OCI-LY7 (cell line): ENCODE data around the gene FAM186B. TPM values are rescaled to one million over a fixed set of nuclear protein-coding genes. Genes with fewer than 3 reads are reported as not detected.

Experiments
- BruUV-seq: library from RNA; stranded (reverse); fragments of 400-500 nt; replicated peaks from 2 replicates; lab custom pipeline; 2021; lab: Mats Ljungman, UMichigan
- CTCF ChIA-PET: fragments of 300-600 bp; sonication (Branson Sonifier 250); formaldehyde crosslinking; loops from one replicate; lab custom pipeline; 2022; ENCODE audit warnings: antibody characterized with exemption; ENCODE audit not compliant: unreplicated experiment; lab: Charles Lee
- POLR2A ChIA-PET: fragments of 300-600 bp; sonication (Branson Sonifier 250); formaldehyde crosslinking; loops from one replicate; lab custom pipeline; 2022; ENCODE audit warnings: antibody characterized with exemption; lab: Charles Lee
- DNase-seq: peaks from one replicate; pipeline ENCODE4 v3.0.0-alpha.2; 2015; ENCODE audit warnings: low spot score
- H2AFZ ChIP-seq: fragments of 200-600 bp; sonication (generic), shearing (Covaris generic); 2 replicates; pipeline ENCODE4 v1.6.1; 2014; ENCODE audit warnings: mild to moderate bottlenecking, antibody characterized with exemption, low read length, moderate library complexity
- H3K27ac ChIP-seq: fragments of 200-600 bp; sonication (generic); 2 replicates; pipeline ENCODE4 v1.5.1; 2014; ENCODE audit warnings: mixed run types, low read depth, mild to moderate bottlenecking, moderate library complexity, low read length, inconsistent platforms; ENCODE audit not compliant: poor library complexity, severe bottlenecking
- H3K36me3 ChIP-seq: fragments of 200-600 bp; sonication (generic); 2 replicates; pipeline ENCODE4 v1.6.1; 2014; ENCODE audit warnings: mild to moderate bottlenecking, antibody characterized with exemption, low read length, moderate library complexity, mixed read lengths; ENCODE audit not compliant: insufficient read depth
- H3K4me1 ChIP-seq: fragments of 200-600 bp; sonication (generic); 2 replicates; pipeline ENCODE4 v1.5.1; 2014; ENCODE audit warnings: mild to moderate bottlenecking, low read length; ENCODE audit not compliant: insufficient read depth, poor library complexity, severe bottlenecking
- H3K4me2 ChIP-seq: fragments of 200-600 bp; sonication (generic); 2 replicates; pipeline ENCODE4 v1.6.1; 2014; ENCODE audit warnings: mild to moderate bottlenecking, low read length
- H3K4me3 ChIP-seq: fragments of 200-600 bp; sonication (generic); 2 replicates; pipeline ENCODE4 v1.5.1; 2014; ENCODE audit warnings: mild to moderate bottlenecking, low read depth, low read length; ENCODE audit not compliant: poor library complexity, severe bottlenecking
- H3K79me2 ChIP-seq: fragments of 200-600 bp; sonication (generic); 2 replicates; pipeline ENCODE4 v1.6.1; 2016; ENCODE audit warnings: low read depth, mild to moderate bottlenecking, low read length, moderate library complexity, mixed read lengths; ENCODE audit not compliant: insufficient read depth
- H3K9me2 ChIP-seq: fragments of 200-600 bp; sonication (generic); 2 replicates; pipeline ENCODE4 v1.6.1; 2016; ENCODE audit warnings: mild to moderate bottlenecking, low read length, mixed read lengths; ENCODE audit not compliant: insufficient read depth
- H3K9me3 ChIP-seq: fragments of 200-600 bp; sonication (generic); 2 replicates; pipeline ENCODE4 v1.6.1; 2014; ENCODE audit warnings: mild to moderate bottlenecking, mixed run types, low read length, mixed read lengths
- H4K20me1 ChIP-seq: fragments of 200-600 bp; sonication (generic); 2 replicates; pipeline ENCODE4 v1.6.1; 2014; ENCODE audit warnings: mild to moderate bottlenecking, antibody characterized with exemption, low read length, moderate library complexity, mixed read lengths; ENCODE audit not compliant: insufficient read depth
- CTCF ChIP-seq: fragments of 200-600 bp; sonication (generic); conservative IDR thresholded peaks from 2 replicates; pipeline ENCODE4 v1.5.1; 2014; ENCODE audit warnings: mild to moderate bottlenecking, antibody characterized with exemption, low read length, moderate library complexity, mixed read lengths
- EZH2phosphoT487 ChIP-seq: fragments of 200-600 bp; sonication (generic); IDR thresholded peaks from 2 replicates; pipeline ENCODE4 v1.6.1; 2018; ENCODE audit warnings: low read depth, borderline replicate concordance, mild to moderate bottlenecking, mixed run types, antibody characterized with exemption, low read length, moderate library complexity, mixed read lengths
- intact Hi-C: fragments of 100-400 bp; cut with micrococcal nuclease; formaldehyde crosslinking; loops from one replicate; pipeline ENCODE4 v1.10.0; 2022; ENCODE audit not compliant: unreplicated experiment
- total RNA-seq, 2 experiments: library from RNA; depleted of rRNA in 1 of 2; stranded (reverse); fragments of >200 nt in 1 of 2; shearing (Covaris generic) in 1 of 2; gene quantifications; 2 replicates each; pipeline ENCODE4 v1.2.3, GENCODE V29; 2014 to 2022

Gene FAM186B
- total RNA-seq, 2 experiments from 2014 or later = 0.60 to 2.8 TPM

- Histone ChIP-seq H4K20me1 (no peaks in the 10 kb centered on the region), H3K9me2 (no peaks in the 10 kb centered on the region), H3K9me3 (no peaks in the 10 kb centered on the region), H3K27ac (no peak overlapping the region), H3K36me3 (peaks cover 56% of the 10 kb centered on the region), H2AFZ (no peak overlapping the region), H3K4me2 (no peak overlapping the region), H3K4me1 (peaks cover 12% of the 10 kb centered on the region), H3K4me3 (no peak overlapping the region), H3K79me2 (peaks cover 28% of the 10 kb centered on the region)
- DNase-seq = no peak
- ChIA-PET CTCF (no interaction called here), POLR2A (no interaction called here)
- intact Hi-C loops = no loop called here
- TF ChIP-seq CTCF = no peak
- TF ChIP-seq EZH2phosphoT487 = no peak
- BruUV-seq = no TSS peak
Measured at GRCh38 chr12:49564686-49565405, 40.6 kb downstream of the FAM186B start.

DNA sequence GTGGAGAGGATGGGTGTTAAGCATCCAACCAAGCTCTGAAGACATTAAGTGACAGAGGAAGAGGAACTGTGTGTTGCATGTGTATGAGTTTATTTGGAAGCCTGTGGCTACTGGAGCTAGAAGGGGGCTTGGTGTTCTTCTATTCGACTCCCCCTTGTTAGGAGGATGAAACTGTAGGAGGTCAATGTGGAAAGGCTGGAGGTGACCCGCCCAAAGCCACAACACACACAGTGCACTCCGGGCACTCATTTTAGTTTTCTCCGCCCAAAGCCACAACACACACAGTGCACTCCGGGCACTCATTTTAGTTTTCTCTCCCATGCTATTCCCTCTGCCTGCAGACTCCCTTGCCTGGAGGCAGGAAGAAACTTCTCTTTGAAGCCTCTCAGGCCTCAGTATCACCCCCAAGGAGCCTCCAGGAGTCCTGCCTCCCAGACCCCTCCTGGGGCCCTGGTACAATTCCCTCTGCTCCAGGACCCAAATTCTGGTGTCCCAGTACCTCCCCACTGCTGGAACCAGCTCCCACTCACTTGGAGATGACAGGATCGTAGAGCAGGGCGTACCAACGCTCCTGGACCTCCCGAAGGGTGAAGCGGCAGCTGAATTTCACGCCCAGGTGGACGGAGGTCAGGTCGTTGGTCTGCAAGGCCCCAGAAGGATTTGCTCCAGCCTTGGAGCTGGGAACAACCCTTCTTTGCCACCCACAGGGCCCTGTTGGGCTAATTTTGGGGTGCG lies 41.3 kb downstream of the FAM186B start:
- Histone ChIP-seq H3K9me3 (no peaks in the 10 kb centered on the region), H3K4me1 (peaks cover 11% of the 10 kb centered on the region), H3K27ac (no peak overlapping the region), H3K36me3 (peaks cover 63% of the 10 kb centered on the region), H3K4me2 (no peak overlapping the region), H3K4me3 (no peak overlapping the region), H3K9me2 (no peaks in the 10 kb centered on the region), H4K20me1 (no peaks in the 10 kb centered on the region), H2AFZ (no peak overlapping the region), H3K79me2 (peaks cover 22% of the 10 kb centered on the region)
- no TSS peak for BruUV-seq
- ChIA-PET CTCF (no interaction called here), POLR2A (interaction anchor here (0.6 kb wide), 1 partner anchor 72 kb away, joined by 3 read pairs; no protein-coding TSS in a partner anchor)
- TF ChIP-seq CTCF = no peak
- TF ChIP-seq EZH2phosphoT487 = no peak
- intact Hi-C loops = no loop called here
- DNase-seq = no peak
